ENCODE results near the gene COL25A1.

- TF ChIP-seq, protein P1, sequence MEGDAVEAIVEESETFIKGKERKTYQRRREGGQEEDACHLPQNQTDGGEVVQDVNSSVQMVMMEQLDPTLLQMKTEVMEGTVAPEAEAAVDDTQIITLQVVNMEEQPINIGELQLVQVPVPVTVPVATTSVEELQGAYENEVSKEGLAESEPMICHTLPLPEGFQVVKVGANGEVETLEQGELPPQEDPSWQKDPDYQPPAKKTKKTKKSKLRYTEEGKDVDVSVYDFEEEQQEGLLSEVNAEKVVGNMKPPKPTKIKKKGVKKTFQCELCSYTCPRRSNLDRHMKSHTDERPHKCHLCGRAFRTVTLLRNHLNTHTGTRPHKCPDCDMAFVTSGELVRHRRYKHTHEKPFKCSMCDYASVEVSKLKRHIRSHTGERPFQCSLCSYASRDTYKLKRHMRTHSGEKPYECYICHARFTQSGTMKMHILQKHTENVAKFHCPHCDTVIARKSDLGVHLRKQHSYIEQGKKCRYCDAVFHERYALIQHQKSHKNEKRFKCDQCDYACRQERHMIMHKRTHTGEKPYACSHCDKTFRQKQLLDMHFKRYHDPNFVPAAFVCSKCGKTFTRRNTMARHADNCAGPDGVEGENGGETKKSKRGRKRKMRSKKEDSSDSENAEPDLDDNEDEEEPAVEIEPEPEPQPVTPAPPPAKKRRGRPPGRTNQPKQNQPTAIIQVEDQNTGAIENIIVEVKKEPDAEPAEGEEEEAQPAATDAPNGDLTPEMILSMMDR (conservative IDR thresholded peaks at IDR 0.05), result no peak
- TF ChIP-seq ZFX (IDR thresholded peaks at IDR 0.05), result no peak
Observed at GRCh38 chr4:109014593-109015412, 287.7 kb downstream of the COL25A1 start.
